Activated naive CD4-positive, alpha-beta T cell treated with anti-CD3 and anti-CD28 coated beads, Interleukin-2, amount 10 ng/mL, durations not matched to agents 7 days and 5 days (primary cell): ENCODE measurements around the gene TMEM244.
"Not testable (repeated sequence)": the region's sequence is repeated elsewhere in the genome, so short reads cannot be mapped to it uniquely, and the experiment has no call there.

ENCODE experiments used
- CTCF ChIA-PET: fragments of 350-600 bp; sonication (Branson Sonifier 250); formaldehyde crosslinking; loops from one replicate; lab custom pipeline; 2021; ENCODE audit warnings: antibody characterized with exemption; lab: Charles Lee
- DNase-seq: peaks from one replicate; pipeline ENCODE4 v3.0.0-alpha.2; 2020
- H3K27ac Mint-ChIP-seq: one replicate; pipeline ENCODE4 v1.8.0; 2021; ENCODE audit warnings: mild to moderate bottlenecking, moderate library complexity, mixed read lengths
- H3K27me3 Mint-ChIP-seq: one replicate; pipeline ENCODE4 v1.8.0; 2021; ENCODE audit warnings: mild to moderate bottlenecking, mixed read lengths
- H3K36me3 Mint-ChIP-seq: one replicate; pipeline ENCODE4 v1.8.0; 2021; ENCODE audit warnings: mixed read lengths
- H3K4me1 Mint-ChIP-seq: one replicate; pipeline ENCODE4 v1.8.0; 2021; ENCODE audit warnings: mixed read lengths
- H3K4me3 Mint-ChIP-seq: one replicate; pipeline ENCODE4 v1.8.0; 2021; ENCODE audit warnings: mild to moderate bottlenecking, moderate library complexity, mixed read lengths
- H3K9me3 Mint-ChIP-seq: one replicate; pipeline ENCODE4 v1.8.0; 2021; ENCODE audit warnings: mixed read lengths

The TMEM244 gene

DNA sequence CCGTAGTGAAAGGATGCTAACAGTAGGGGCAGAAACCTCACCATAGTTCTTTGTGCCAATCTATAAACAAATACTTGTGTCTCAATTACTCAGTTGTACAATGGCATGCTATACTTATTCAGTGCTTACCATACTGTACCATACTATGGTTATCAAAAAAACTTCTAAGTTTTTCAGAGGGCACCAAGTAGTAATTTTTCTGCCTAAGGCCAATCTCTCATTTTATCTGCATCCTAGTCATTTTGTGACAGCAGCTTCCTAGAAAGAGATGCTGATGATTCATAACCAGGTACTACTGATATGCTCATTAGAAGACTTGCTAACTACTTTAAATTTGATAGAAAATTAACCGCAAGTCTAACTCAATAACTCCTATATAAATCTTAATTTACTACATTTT is 42.9 kb downstream of the TMEM244 start:
- Mint-ChIP-seq H3K27ac (no peak overlapping the region), H3K36me3 (no peaks in the 10 kb centered on the region), H3K27me3 (peaks cover 10% of the 10 kb centered on the region), H3K9me3 (no peaks in the 10 kb centered on the region), H3K4me1 (no peaks in the 10 kb centered on the region), H3K4me3 (no peak overlapping the region)
- CTCF ChIA-PET = no interaction called here
- DNase-seq = no peak

DNA sequence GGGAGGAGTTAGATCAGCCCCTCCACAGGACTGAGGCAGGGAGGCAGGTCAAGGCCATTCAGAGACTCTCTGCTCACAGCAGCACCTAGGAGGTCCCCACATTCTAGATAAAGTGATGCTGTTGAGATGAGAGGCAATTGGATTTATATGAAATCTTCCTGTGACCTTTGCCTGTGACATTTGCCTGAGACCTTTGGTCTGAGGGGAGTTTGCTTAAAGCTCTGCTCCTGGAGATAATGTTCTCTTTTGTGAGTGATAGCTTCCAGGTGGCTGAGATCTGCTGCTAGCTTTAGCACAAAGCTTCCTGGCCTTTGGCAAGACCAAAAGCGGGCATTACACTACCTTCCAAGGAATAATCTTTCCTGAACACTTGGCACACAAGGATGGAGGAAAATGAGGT is 43.3 kb downstream of the TMEM244 start:
- CTCF ChIA-PET = no interaction called here
- H3K4me3 Mint-ChIP-seq = no peak overlapping the region
- DNase-seq = no peak

DNA sequence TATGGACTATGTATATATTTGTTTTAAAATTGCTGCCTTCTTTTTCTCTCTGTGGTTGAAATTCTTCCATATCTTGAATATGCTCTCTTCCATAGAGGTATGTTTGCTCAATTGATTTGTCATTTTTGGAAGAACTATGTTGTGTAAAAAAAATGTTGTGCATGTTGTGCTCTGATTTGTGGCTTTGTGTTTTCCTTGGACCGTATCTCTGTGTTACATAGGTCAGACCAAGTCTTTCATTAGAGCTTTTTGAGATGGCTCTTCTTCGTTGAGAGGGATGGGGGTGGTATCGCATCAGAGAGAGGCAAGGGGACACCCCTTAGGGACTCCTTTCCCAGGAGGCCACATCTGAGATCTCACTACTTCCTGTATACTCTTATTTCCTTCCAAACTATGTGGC is 43.8 kb downstream of the TMEM244 start:
- Mint-ChIP-seq H3K4me1 (no peaks in the 10 kb centered on the region), H3K9me3 (no peaks in the 10 kb centered on the region), H3K27ac (no peak overlapping the region), H3K4me3 (no peak overlapping the region), H3K36me3 (no peaks in the 10 kb centered on the region), H3K27me3 (peaks cover 10% of the 10 kb centered on the region)
- CTCF ChIA-PET = no interaction called here
- DNase-seq = no peak

More for the DNA sequence above, 43.3 kb downstream of the TMEM244 start:
- Mint-ChIP-seq H3K36me3 (no peaks in the 10 kb centered on the region), H3K9me3 (no peaks in the 10 kb centered on the region), H3K27ac (no peak overlapping the region), H3K4me1 (no peaks in the 10 kb centered on the region), H3K27me3 (peaks cover 10% of the 10 kb centered on the region)

DNA sequence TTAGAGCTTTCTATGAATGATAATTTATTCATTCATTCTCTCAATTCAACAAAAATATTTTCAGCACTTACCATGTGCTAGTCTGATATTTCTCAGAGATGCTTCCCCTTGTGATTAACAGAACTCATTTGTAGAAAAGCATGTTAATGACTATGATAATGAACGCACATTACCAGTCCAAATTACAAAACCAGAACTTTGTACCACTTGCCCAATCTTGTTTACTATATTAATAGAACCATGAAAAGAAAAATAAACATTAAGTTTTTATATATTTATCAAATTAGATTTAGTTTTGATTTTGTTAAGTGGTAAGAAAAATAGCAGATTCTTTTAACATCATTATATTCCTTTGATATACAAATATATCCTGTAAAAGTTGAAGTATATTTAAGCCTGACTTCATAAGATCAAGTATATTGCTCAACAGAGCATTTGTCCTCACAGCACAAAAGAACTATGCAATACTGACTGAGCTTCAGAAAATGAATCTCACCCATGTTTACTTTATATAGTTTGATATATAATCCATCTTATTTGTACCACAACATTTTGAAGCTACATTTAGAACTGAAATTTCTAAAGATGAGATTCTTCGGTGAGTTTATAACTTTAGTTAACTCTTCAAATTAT is 48.9 kb downstream of the TMEM244 start:
- CTCF ChIA-PET = no interaction called here
- no peaks in the 10 kb centered on the region for H3K36me3 Mint-ChIP-seq
- H3K9me3 Mint-ChIP-seq = peaks cover 2% of the 10 kb centered on the region
- H3K27ac Mint-ChIP-seq = no peak overlapping the region
- H3K27me3 Mint-ChIP-seq = no peaks in the 10 kb centered on the region
- H3K4me1 Mint-ChIP-seq = no peaks in the 10 kb centered on the region
- DNase-seq = no peak
- no peak overlapping the region for H3K4me3 Mint-ChIP-seq

DNA sequence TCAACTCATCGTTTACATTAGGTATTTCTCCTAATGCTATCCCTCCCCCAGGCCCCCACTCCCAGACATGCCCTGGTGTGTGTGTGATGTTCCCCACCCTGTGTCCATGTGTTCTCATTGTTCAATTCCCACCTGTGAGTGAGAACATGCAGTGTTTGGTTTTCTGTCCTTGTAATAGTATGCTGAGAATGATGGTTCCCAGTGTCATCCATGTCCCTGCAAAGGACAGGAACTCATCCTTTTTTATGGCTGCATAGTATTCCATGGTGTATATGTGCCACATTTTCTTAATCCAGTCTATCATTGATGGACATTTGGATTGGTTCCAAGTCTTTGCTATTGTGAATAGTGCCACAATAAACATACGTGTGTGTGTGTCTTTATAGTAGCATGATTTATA is 54.0 kb downstream of the TMEM244 start:
- H3K36me3 Mint-ChIP-seq, H3K27ac Mint-ChIP-seq, H3K4me1 Mint-ChIP-seq, H3K4me3 Mint-ChIP-seq, H3K9me3 Mint-ChIP-seq, H3K27me3 Mint-ChIP-seq, CTCF ChIA-PET, DNase-seq: not testable (repeated sequence)

DNA sequence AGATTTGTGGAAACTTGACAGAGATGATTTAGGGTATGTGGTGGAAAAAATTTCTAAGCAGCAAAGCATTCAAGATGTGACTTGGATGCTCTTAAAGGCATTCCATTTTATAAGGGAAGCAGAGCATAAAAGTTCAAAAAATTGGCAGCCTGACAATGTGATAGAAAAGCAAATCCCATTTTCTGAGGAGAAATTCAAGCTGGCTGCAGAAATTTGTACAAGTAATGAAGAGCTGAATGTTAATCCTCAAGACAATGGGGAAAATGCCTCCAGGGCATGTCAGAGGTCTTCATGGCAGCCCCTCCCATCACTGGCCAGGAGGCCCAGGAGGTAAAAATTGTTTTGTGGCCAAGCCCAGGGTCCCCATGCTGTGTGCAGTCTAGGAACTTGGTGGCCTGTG is 58.2 kb downstream of the TMEM244 start:
- DNase-seq, H3K4me1 Mint-ChIP-seq, H3K36me3 Mint-ChIP-seq, H3K9me3 Mint-ChIP-seq, CTCF ChIA-PET, H3K27ac Mint-ChIP-seq, H3K4me3 Mint-ChIP-seq, H3K27me3 Mint-ChIP-seq: not testable (repeated sequence)

DNA sequence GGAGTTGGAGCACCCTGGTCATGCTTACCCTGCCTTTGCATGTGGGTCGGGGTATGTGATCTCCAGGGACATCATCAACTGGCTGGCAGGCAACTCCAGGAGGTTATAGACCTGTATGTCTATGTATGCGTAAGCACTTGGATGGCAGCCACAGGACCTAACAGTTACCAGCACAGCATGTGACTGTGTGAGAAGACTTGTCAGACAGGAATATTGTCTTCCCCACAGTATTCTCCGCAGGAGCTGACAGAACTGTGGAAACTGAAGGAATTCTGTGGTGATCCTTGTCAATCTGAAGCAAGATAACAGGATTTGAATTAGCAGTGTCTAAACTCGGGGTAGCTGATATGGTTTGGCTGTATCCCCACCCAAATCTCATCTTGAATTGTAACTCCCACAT is 59.2 kb downstream of the TMEM244 start:
- peaks cover 5% of the 10 kb centered on the region for H3K9me3 Mint-ChIP-seq
- CTCF ChIA-PET = no interaction called here
- H3K4me1 Mint-ChIP-seq = no peaks in the 10 kb centered on the region
- no peak overlapping the region for H3K4me3 Mint-ChIP-seq
- H3K27ac Mint-ChIP-seq = no peak overlapping the region
- H3K36me3 Mint-ChIP-seq = no peaks in the 10 kb centered on the region
- peaks cover 6% of the 10 kb centered on the region for H3K27me3 Mint-ChIP-seq
- no peak for DNase-seq

DNA sequence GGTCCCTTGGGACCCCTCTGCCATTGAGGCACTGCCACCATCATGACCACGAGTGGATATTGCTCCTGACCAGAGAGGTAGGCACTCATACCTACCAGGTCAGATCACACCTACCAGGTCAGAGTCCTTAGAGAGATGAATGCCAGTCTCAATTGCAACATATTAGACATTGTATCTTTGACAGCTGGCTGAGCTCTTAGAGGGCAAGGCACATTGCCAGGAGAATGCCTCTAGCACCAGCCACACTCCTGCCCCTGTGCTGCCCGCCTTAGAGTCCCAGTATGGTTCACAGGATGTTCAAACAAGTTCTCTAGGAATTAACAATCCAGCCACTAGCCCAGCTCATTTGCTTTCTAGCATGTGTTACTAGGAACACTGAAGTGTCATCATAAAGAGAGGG is 65.9 kb downstream of the TMEM244 start:
- Mint-ChIP-seq H3K27me3 (peaks cover 11% of the 10 kb centered on the region), H3K27ac (no peak overlapping the region), H3K36me3 (no peaks in the 10 kb centered on the region), H3K9me3 (no peaks in the 10 kb centered on the region), H3K4me1 (peaks cover 6% of the 10 kb centered on the region), H3K4me3 (no peak overlapping the region)
- CTCF ChIA-PET = no interaction called here
- no peak for DNase-seq

DNA sequence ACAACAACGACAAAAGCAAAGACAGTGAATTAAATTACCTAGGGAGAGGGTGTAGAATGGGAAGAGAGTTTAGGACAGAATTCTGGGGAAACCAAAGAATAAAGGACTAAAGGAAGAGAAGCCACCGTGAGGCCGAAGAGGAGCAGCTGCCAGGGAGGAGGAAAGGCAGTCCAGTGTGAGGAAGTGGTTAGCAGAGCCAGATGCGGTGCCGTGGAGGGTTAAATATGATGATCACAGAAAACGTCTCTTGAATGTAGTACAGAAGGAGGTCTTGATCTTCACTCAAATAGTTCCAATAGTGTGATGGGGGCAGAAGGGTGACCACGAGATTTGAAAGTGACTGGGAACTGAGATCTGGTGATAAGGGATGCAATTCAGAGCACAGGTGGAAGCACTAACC is 67.7 kb downstream of the TMEM244 start:
- CTCF ChIA-PET = no interaction called here
- H3K27me3 Mint-ChIP-seq = peaks cover 11% of the 10 kb centered on the region
- no peak overlapping the region for H3K4me3 Mint-ChIP-seq
- DNase-seq = no peak
- peaks cover 6% of the 10 kb centered on the region for H3K4me1 Mint-ChIP-seq
- H3K36me3 Mint-ChIP-seq = no peaks in the 10 kb centered on the region
- no peaks in the 10 kb centered on the region for H3K9me3 Mint-ChIP-seq
- H3K27ac Mint-ChIP-seq = no peak overlapping the region

DNA sequence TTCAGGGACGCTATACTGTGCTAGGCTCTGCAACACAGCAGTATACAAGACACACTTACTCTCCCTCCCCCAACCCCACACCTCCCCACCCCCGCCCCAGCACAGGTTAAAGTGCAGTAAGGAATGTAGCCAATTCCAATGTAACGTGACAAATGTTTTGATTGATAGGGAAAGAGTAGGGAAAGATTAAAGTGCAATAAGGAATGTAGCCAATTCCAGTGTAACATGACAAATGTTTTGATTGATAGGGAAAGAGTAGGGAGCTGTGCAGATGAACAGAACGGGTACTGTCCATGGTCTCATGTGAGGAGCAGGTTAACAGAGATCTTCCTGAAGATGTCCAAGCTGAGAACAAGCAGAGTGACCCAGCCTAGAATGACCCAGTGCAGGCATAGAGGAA is 69.1 kb downstream of the TMEM244 start:
- CTCF ChIA-PET = interaction anchor here (2.4 kb wide), 1 partner anchor 17 kb away, joined by 12 read pairs; no protein-coding TSS in a partner anchor
- Mint-ChIP-seq H3K4me1 (peaks cover 6% of the 10 kb centered on the region), H3K36me3 (no peaks in the 10 kb centered on the region), H3K4me3 (no peak overlapping the region), H3K27me3 (peaks cover 11% of the 10 kb centered on the region), H3K9me3 (no peaks in the 10 kb centered on the region), H3K27ac (no peak overlapping the region)
- no peak for DNase-seq

DNA sequence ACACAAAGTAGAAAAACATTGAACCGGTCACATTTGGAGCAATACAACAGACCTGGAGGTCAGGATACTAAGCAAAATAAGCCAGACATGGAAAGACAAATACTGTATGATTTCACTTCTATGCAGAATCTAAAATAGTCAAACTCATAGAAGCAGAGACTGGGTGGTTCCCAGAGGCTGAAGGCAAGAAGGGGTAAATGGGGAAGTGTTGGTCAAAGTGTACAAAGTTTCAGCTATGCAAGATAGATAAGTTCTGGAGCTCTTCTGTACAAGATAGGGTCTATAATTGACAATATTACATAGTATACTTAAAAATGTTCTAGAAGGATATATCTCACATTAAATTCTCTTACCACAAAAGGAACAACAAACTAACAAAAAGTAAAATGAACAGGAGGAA is 70.3 kb downstream of the TMEM244 start:
- H3K27ac Mint-ChIP-seq = no peak overlapping the region
- DNase-seq = no peak
- H3K36me3 Mint-ChIP-seq = no peaks in the 10 kb centered on the region
- H3K4me3 Mint-ChIP-seq = no peak overlapping the region
- CTCF ChIA-PET = interaction anchor here (0.8 to 2.4 kb wide), 2 partner anchors 9 to 16 kb away, joined by 3 to 12 read pairs; no protein-coding TSS in a partner anchor
- H3K9me3 Mint-ChIP-seq = no peaks in the 10 kb centered on the region
- peaks cover 6% of the 10 kb centered on the region for H3K4me1 Mint-ChIP-seq
- peaks cover 7% of the 10 kb centered on the region for H3K27me3 Mint-ChIP-seq

DNA sequence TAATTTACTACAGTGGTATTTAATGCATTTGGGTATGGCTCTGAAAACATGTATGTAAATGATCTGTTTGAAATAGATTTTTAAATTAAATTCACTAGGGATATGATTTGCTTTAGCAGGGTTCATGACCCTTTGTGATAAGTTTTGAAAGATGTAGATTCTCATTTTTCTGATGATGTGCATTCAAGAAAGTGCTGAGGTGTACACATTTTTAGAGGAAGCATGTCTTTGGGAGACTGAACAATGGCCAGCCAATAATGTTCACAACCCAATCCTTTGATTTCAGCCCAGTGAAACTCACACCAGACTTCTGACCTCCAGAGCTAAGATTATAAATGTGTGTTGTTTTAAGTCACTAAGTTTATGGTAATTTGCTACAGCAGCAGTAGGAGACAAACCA is 71.1 kb downstream of the TMEM244 start:
- CTCF ChIA-PET = interaction anchor here (2.4 kb wide), 1 partner anchor 15 kb away, joined by 12 read pairs; no protein-coding TSS in a partner anchor
- Mint-ChIP-seq H3K27ac (no peak overlapping the region), H3K9me3 (no peaks in the 10 kb centered on the region), H3K4me1 (peaks cover 6% of the 10 kb centered on the region), H3K4me3 (no peak overlapping the region), H3K36me3 (no peaks in the 10 kb centered on the region), H3K27me3 (peaks cover 9% of the 10 kb centered on the region)
- DNase-seq = no peak

DNA sequence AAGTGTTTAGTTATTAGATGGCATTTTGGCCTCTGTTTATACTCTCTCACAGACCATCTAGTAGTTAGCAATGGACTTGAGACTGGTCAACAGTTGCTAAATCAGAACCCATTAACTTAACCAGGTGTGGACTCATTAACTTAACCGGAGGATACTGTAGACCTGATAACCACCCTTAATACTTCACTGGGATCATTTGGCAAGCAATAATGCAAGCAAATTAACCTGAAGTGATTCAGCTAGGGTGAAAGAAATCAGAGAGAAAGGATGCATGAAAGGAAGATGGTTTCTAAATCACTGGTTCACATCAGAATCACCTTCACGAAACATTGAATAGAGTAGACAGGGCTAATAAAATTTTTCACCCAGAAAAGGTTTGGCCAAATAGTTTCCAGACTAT is 73.3 kb downstream of the TMEM244 start:
- Mint-ChIP-seq H3K9me3 (no peaks in the 10 kb centered on the region), H3K36me3 (no peaks in the 10 kb centered on the region), H3K27ac (no peak overlapping the region), H3K27me3 (peaks cover 13% of the 10 kb centered on the region), H3K4me1 (no peaks in the 10 kb centered on the region), H3K4me3 (no peak overlapping the region)
- CTCF ChIA-PET = no interaction called here
- no peak for DNase-seq

DNA sequence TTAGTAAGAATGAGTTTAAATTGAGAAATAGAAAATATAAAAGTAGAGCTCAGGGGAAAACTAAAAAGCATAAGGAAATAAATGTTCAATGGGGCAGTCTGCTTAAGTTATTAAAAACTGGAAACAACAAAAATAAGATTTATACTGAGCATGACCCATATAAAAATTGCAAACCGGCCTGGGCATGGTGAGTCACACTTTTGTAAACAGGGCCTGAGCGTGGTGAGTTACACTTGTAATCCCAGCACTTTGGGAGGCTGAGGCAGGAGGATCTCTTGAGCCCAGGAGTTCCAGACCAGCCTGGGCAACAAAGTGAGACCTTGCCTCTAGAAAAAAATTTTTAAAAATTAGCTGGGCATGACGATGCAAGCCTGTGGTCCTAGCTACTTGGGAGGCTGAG is 74.6 kb downstream of the TMEM244 start:
- Mint-ChIP-seq H3K27ac (no peak overlapping the region), H3K4me1 (no peaks in the 10 kb centered on the region), H3K9me3 (no peaks in the 10 kb centered on the region), H3K36me3 (no peaks in the 10 kb centered on the region), H3K4me3 (no peak overlapping the region), H3K27me3 (peaks cover 13% of the 10 kb centered on the region)
- DNase-seq = no peak
- CTCF ChIA-PET = interaction anchor here (0.6 to 1.6 kb wide), 3 partner anchors 11 to 337 kb away, joined by 3 to 10 read pairs (median 3); no protein-coding TSS in a partner anchor

DNA sequence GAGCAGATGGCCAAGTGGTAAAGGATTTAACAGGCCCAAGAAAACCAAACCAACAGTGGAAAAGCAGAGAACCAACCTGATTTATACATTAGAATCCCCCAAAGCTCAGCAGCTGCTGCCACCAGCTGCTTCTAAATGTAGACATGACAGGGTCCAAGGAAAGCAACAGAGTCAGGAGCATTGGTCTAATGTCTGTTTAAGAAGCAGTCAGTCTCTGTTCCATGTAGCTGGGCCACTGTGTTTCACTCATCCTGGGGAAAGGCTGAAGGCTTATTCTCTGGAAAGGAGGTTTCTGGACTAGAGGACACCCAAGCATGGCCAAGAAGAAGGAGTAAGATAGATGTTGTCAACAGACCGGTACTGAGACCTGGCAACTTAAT is 75.4 kb downstream of the TMEM244 start:
- H3K36me3 Mint-ChIP-seq = no peaks in the 10 kb centered on the region
- no peak overlapping the region for H3K27ac Mint-ChIP-seq
- CTCF ChIA-PET = interaction anchor here (0.6 to 1.6 kb wide), 4 partner anchors 10 to 336 kb away, joined by 3 to 10 read pairs (median 3); no protein-coding TSS in a partner anchor
- no peak for DNase-seq
- H3K27me3 Mint-ChIP-seq = peaks cover 13% of the 10 kb centered on the region
- no peaks in the 10 kb centered on the region for H3K9me3 Mint-ChIP-seq
- no peaks in the 10 kb centered on the region for H3K4me1 Mint-ChIP-seq
- no peak overlapping the region for H3K4me3 Mint-ChIP-seq
